ENCODE data around the gene MRPL53. TPM values are rescaled to one million over a fixed set of nuclear protein-coding genes. Genes with fewer than 3 reads are reported as not detected.

Gene MRPL53
- total and polyA plus RNA-seq, 2 of the 13 experiments (the other 11 are each of a cell fraction or from before 2014, with no cell fraction given): 34.3 to 51.9 TPM

- peak; percentile 50 for ATAC-seq
- H3K9me3 ChIP-seq (ENCODE audit: low read length): no peaks in the 10 kb centered on the region
- FAIRE-seq: peak; percentile 99
- peak overlapping the region; percentile 92 for H3K4me2 ChIP-seq (ENCODE audit: low read depth, low read length)
- intact Hi-C loops (cut with micrococcal nuclease; ENCODE audit: unreplicated experiment) (loop anchor here (1.0 to 10.0 kb wide), 2 partner anchors 8 to 1802 kb away; no protein-coding TSS in a partner anchor), in situ Hi-C loops (cut with HindIII; ENCODE audit: extremely low pct_ligation_motif_present, low pct_unique_long_range_greater_than_20kb) (no loop called here)
- no TSS peak for BruUV-seq (replicated peaks)
- H4K20me1 ChIP-seq (ENCODE audit: insufficient read depth, low read length): no peaks in the 10 kb centered on the region
- H3K36me3 ChIP-seq (replicated peaks in 1 of 2; ENCODE audit: control insufficient read depth in 1 of 2, insufficient read depth in 2 of 2, low read length in 2 of 2): peaks cover 12 to 21% of the 10 kb centered on the region in 2 experiments
- H3K4me1 ChIP-seq (ENCODE audit: insufficient read depth, low read length): peaks cover 66% of the 10 kb centered on the region
- H3K27ac ChIP-seq (ENCODE audit: extremely low read length, insufficient read depth, low read length): peak overlapping the region; percentile 70
- peak overlapping the region; percentile 2 to 66 (median 53); a peak in 5 of 6 replicates for H3K4me3 ChIP-seq (replicated peaks in 1 of 3; ENCODE audit: insufficient read depth in 1 of 3, low read depth in 2 of 3, low read length in 3 of 3)
- no peak overlapping the region for H2AFZ ChIP-seq (ENCODE audit: low read length)
- WGBS (ENCODE audit: low lambda C conversion rate): 41% methylated on average over 18 of the region's 19 CpGs
- H3K27me3 ChIP-seq (ENCODE audit: control insufficient read depth in 1 of 2, insufficient read depth in 2 of 2, low read length in 2 of 2): no peaks in the 10 kb centered on the region; a peak in 1 of 5 replicates
- peak; percentile 86 for DNase-seq (ENCODE audit: low spot score)
- H3K9ac ChIP-seq (ENCODE audit: insufficient read depth, low read depth, low read length): peak overlapping the region; percentile 41; the same call in 1 of the 2 replicates
- peaks cover 13% of the 10 kb centered on the region for H3K79me2 ChIP-seq (ENCODE audit: insufficient read depth, low read length)
- POLR2A ChIA-PET: interaction anchor here (0.6 to 16.5 kb wide), 10 partner anchors 10 to 106 kb away, joined by 3 to 795 read pairs (median 4); partner anchors contain the start of genes CCDC142, DQX1, MRPL53 and PCGF1
- CTCF ChIA-PET (ENCODE audit: low intra/inter-chr PET ratio, low total read pairs): no interaction called here
- no peak for TF ChIP-seq ZNF660 (CRISPR knock-in tag; IDR thresholded peaks at IDR 0.05; ENCODE audit: borderline replicate concordance, low read depth)
- TF ChIP-seq HOMEZ (CRISPR knock-in tag; IDR thresholded peaks at IDR 0.05; ENCODE audit: low read depth): no peak
- no peak for TF ChIP-seq ZNF20 (CRISPR knock-in tag; IDR thresholded peaks at IDR 0.05)
- peak; percentile 35 for TF ChIP-seq SALL1 (CRISPR knock-in tag; IDR thresholded peaks at IDR 0.05)
- TF ChIP-seq ZNF558 (CRISPR knock-in tag; IDR thresholded peaks at IDR 0.05; ENCODE audit: borderline replicate concordance): no peak
- no peak for TF ChIP-seq MAFG (CRISPR knock-in tag; IDR thresholded peaks at IDR 0.05)
- no peak for TF ChIP-seq TAF1 (CRISPR knock-in tag; IDR thresholded peaks at IDR 0.05)
- TF ChIP-seq ZNF609 (CRISPR knock-in tag; IDR thresholded peaks at IDR 0.05; ENCODE audit: borderline replicate concordance): peak; percentile 71; the same call in 1 of the 2 replicates
- TF ChIP-seq ZBTB10 (CRISPR knock-in tag; IDR thresholded peaks at IDR 0.05; ENCODE audit: borderline replicate concordance): no peak; the same call in 1 of the 2 replicates
- peak; percentile 62; the same call in 1 of the 2 replicates for TF ChIP-seq MED1 (CRISPR knock-in tag; IDR thresholded peaks at IDR 0.05)
- TF ChIP-seq ZNF280B (CRISPR knock-in tag; IDR thresholded peaks at IDR 0.05; ENCODE audit: borderline replicate concordance): no peak
Measured at GRCh38 chr2:74496997-74497776, 24.7 kb upstream of the MRPL53 start.

Data from HepG2 (cell line).